ENCODE results near the gene ITGA8.

ITGA8 gene

DNA sequence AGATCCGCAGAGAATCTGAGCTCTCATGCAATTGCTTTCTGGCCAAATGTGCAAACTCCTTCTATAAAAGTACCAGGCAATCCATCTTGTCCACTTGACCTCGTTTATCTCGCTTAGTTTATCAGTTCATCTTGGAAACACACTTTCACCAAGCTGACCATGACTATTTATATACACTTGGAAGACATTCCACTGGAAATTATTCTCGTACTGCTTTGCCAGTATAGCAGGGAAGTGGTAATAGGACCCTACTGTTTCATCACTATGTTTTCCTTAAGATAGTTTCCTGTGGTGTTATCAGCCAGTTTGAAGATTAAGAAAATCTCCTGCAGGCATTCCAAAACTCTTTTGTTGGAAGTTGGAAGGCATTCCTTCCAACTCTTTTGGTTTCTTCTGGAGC lies 233.3 kb downstream of the ITGA8 start:
- POLR2A ChIA-PET (ENCODE audit: low non-redundant PET), result no interaction called here
- DNase-seq (ENCODE audit: low spot score), result no peak
- CTCF ChIA-PET, result no interaction called here
- H3K27ac ChIP-seq, result no peak overlapping the region
- TF ChIP-seq, protein P1, sequence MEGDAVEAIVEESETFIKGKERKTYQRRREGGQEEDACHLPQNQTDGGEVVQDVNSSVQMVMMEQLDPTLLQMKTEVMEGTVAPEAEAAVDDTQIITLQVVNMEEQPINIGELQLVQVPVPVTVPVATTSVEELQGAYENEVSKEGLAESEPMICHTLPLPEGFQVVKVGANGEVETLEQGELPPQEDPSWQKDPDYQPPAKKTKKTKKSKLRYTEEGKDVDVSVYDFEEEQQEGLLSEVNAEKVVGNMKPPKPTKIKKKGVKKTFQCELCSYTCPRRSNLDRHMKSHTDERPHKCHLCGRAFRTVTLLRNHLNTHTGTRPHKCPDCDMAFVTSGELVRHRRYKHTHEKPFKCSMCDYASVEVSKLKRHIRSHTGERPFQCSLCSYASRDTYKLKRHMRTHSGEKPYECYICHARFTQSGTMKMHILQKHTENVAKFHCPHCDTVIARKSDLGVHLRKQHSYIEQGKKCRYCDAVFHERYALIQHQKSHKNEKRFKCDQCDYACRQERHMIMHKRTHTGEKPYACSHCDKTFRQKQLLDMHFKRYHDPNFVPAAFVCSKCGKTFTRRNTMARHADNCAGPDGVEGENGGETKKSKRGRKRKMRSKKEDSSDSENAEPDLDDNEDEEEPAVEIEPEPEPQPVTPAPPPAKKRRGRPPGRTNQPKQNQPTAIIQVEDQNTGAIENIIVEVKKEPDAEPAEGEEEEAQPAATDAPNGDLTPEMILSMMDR (conservative IDR thresholded peaks at IDR 0.05; ENCODE audit: low read depth), result no peak

DNA sequence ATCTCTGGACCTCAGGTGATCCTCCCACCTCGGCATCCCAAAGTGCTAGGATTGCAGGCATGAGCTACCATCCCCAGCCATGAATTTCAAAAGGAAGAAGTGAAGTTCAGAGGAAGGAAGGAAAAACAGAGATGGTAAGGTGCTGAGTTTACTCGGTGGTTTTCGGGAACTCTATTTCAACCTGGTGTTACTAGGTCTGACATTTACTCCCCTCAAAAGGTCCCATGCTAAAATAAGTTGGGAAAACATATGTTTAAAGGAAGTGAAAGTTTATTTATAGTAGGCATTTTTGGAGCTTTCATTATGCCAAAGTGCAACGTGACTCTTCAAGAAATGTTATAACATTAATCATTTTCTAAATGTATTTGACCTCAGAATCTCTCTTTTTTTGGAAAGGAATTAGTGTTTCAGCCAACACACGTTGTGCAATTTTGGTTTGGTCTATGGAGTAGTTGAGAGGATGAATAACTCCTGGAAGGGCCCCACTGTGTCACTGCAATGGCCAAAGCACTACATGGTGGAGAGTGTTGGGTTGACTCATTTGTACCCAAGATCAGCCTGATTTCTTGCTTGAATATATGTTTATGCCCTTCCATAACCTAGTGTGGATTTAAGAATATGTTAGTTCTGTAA lies 233.9 kb downstream of the ITGA8 start:
- H3K27ac ChIP-seq, result no peak overlapping the region
- ChIA-PET POLR2A (ENCODE audit: low non-redundant PET) (no interaction called here), CTCF (no interaction called here)
- TF ChIP-seq, protein P1 (conservative IDR thresholded peaks at IDR 0.05; ENCODE audit: low read depth), result no peak
- no peak for DNase-seq (ENCODE audit: low spot score)

DNA sequence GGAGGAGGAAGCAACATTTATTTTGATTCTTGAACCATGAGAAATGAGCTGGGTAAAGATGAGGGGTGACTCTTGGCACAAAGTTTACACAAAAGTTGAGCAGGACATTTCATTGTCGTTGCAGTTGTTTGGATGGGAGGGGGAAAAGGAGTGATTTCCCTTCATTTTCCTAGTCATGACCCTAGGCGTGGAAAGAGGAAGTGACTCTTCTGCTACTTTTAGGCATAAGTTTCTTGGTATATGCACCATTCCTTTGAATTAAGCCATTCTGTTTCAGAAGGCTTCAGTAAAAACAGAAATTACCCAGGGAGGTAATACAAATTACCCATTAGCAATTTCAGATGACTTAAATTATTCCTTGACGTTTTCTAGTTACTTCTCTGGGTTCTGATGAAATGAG lies 234.7 kb downstream of the ITGA8 start:
- POLR2A ChIA-PET (ENCODE audit: low non-redundant PET), result no interaction called here
- CTCF ChIA-PET, result no interaction called here
- TF ChIP-seq, protein P1 (conservative IDR thresholded peaks at IDR 0.05; ENCODE audit: low read depth), result no peak
- DNase-seq (ENCODE audit: low spot score), result no peak
- no peak overlapping the region for H3K27ac ChIP-seq

DNA sequence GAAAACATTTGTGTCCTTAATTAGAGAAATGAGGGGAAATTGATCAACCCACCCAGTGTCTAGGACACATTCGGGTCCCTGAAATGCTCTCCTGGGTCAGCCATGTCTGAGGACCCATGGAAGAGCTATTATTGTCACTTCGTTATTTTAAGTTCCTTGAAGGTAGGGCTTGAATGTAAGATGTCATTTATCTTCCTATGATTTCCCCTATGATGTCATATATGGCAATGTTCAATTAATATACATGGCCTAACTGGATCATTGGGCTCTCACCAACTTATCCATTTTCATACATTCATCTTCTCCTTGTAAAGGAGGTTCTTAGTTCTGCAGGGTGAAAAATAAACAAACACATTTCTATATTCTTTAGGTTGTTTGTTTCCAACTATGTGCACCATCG lies 235.6 kb downstream of the ITGA8 start:
- H3K27ac ChIP-seq, result no peak overlapping the region
- no peak for DNase-seq (ENCODE audit: low spot score)
- CTCF ChIA-PET, result no interaction called here
- POLR2A ChIA-PET (ENCODE audit: low non-redundant PET), result no interaction called here
- TF ChIP-seq, protein P1 (conservative IDR thresholded peaks at IDR 0.05; ENCODE audit: low read depth), result no peak

DNA sequence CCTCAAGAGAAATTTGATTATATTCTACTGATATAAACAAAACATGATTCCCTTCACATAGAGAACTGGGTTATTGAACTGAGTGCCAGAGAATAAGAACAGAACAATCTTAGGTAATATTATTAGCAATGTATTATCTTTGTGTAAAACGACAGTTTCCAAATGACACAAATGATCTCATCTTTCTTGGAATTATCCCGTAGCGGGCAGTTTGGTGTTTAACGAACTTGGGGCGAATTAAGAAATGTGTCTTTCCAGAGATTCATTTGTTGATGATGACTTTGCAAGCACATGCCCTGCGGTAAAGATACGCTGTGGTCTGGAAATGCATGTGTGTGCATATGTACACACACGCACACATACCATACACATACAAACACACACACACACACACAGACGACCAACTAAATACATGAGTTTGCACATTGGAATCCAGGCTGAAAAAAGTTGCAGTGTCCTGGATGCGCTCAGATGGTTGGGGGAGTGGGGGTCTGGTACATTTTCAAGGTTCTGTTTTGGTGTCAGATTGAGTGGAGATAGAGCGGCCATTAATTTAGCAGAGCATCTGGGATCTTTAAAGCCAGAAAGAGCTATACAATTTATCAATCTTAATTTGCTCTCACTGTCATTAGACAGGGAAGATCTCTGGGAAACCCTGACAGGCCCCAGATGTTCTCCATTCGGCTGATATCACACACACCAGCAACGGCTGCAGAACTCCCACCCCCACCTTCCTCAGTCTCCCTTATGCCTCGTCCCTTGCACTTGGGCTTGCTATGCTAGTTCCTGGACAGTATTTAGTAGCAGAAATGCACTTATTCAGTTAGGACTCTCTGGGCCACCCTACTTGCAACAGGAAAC lies 236.3 kb downstream of the ITGA8 start:
- DNase-seq (ENCODE audit: low spot score), result no peak
- ChIA-PET POLR2A (ENCODE audit: low non-redundant PET) (no interaction called here), CTCF (no interaction called here)
- TF ChIP-seq, protein P1 (conservative IDR thresholded peaks at IDR 0.05; ENCODE audit: low read depth), result no peak
- no peak overlapping the region for H3K27ac ChIP-seq

DNA sequence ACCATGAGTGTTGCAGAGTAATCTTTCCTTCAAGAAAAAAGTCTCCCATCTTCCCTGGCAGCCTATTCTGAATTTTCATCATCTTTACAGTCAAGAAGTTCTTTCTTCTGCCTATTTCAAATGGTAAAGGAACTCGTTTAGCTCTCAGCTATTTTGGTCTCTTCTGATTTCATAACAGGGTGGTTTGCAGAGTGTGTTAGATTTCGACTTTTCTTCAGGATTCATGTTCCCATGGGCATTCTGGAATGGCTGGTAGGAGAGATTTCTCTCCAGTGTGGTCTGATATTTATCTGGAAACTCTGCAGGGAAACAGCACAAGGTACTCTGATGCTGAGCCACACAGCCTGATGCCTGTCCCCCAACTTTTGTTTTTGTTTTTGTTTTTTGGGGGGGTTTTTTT lies 237.6 kb downstream of the ITGA8 start:
- H3K27ac ChIP-seq, result no peak overlapping the region
- POLR2A ChIA-PET (ENCODE audit: low non-redundant PET), result no interaction called here
- TF ChIP-seq, protein P1 (conservative IDR thresholded peaks at IDR 0.05; ENCODE audit: low read depth), result no peak
- DNase-seq (ENCODE audit: low spot score), result no peak
- CTCF ChIA-PET, result no interaction called here
